HG02623 (cell line): ENCODE results near the gene RANBP17.

ENCODE experiments used
- ATAC-seq: cut with Tn5 transposase; IDR thresholded peaks from one replicate; pipeline ENCODE4 v1.9.1; 2021; ENCODE audit warnings: moderate library complexity; ENCODE audit not compliant: unreplicated experiment

The RANBP17 gene

DNA sequence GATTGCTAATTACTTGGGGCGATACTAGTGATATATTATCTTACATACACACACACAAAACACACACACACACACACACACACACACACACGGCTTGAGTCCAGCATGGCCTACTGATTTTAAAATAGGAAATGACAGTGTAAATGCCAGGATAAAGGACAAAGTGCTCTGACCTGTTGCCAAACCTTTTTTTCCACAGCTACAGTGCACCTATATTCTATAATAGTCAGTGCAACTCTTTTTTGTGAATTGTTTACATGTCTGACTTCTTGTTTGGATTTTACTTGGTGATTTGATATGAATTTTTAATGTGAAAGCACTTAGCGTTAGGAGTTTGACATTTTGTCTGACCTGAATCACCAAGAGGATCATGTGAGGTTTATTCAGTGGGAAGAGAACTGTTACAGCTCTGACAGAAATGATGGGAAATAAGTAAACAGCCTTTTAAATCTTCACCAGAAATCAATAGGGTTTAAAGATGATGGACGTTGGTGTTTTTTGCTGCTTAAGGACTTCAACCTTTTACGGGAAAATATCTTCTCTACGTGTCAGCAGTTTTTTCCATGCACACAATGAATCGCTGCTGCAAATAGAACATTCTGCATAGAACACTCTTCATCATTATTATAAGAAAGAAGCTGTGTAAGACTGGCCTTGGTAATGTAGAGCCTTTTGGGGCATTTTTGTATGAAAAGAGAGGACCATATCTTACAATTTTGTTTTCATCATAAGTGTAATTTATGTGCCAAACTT lies 218.5 kb downstream of the RANBP17 start:
- no peak for ATAC-seq

DNA sequence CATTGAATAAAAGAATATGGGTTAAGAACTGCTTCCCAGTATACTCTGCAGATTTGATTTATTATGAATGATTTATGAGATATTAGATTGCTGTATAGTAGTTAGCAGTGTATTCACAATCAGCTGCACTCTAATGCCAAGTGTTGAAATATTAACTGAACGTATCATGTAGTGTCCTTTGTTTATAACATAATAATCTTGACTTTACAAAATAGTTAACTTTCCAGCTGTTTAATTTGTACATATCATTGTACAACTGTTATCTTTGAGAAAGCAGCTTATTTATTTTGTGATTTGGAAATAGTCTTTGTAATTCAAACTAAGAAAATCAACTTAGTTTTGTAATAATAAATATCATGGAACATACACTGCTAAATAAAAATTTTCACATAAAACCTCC lies 219.5 kb downstream of the RANBP17 start:
- no peak for ATAC-seq

DNA sequence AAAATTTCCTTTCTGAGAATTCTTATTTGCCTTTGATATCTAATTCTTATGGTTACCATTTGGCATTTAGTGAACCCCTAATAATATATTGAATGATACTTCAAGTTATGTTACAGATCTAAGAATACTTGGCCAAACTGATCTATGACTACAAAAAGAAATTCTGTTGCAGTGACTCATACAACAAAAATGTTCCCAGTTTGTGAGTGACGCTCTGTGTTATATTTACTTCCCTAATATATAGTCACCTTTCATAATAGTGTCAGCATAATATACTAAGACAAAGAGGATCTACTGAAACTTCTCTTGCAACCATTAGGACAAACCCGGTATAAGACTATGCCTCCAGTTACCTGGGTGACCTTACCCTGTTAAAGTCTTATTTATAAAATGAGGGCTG lies 230.4 kb downstream of the RANBP17 start:
- no peak for ATAC-seq

DNA sequence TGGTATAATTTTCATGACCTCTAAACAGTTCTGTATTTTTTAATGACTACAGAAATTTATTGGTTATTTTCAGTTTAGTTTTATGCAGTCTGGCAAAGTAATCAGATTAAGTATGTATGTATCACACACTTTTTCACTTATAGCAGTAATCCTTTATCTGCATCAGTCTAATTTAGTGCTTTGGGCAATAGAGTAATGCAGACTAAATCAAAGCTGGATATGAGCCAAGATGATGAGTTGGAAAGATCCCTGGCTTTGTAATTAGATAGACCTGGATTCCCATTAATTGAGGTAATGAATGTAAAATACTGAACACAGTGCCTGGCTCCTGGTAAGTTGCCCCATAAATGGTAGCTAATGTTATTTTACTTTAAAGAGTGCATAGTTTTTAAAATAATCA lies 231.8 kb downstream of the RANBP17 start:
- ATAC-seq = no peak

DNA sequence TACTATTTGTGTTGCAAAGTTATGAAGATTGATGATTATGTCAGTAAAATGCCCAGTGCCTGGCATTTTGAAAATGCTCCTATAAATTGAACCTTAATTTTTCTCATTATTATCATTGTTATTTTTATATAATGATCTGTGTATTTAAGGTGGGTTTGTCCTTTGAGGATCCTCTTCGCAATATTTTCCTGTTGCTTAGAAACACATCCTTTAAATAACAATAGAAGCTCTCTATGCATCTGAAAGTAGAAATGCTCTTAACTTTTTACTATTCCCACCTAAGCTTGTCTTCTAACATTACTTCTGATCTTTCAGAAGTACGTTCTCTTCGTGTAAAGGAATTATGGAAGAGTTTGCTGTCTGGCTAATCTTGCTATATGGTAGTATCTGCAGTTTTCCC lies 232.5 kb downstream of the RANBP17 start:
- no peak for ATAC-seq

DNA sequence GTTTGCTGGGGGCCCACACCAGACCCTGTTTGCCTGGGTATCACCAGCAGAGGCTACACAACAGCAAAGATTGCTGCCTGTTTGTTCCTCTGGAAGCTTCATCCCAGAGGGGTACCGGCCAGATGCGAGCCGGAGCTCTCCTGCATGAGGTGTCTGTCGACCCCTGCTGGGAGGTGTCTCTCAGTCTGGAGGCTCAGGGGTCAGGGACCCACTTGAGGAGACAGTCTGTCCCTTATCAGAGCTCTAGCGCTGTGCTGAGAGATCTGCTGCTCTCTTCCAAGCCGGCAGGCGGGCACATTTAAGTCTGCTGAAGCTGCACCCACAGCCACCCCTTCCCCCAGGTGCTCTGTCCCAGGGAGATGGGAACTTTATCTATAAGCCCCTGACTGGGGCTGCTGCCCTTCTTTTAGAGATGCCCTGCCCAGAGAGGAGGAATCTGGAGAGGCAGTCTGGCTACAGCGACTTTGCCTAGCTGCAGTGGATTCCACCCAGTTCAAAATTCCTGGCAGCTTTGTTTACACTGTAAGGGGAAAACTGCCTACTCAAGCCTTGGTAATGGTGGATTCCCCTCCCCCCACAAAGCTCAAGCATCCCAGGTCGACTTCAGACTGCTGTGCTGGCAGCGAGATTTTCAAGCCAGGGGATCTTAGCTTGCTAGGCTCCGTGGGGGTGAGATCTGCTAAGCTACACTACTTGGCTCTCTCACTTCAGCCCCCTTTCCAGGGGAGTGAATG lies 241.2 kb downstream of the RANBP17 start:
- ATAC-seq = no peak

DNA sequence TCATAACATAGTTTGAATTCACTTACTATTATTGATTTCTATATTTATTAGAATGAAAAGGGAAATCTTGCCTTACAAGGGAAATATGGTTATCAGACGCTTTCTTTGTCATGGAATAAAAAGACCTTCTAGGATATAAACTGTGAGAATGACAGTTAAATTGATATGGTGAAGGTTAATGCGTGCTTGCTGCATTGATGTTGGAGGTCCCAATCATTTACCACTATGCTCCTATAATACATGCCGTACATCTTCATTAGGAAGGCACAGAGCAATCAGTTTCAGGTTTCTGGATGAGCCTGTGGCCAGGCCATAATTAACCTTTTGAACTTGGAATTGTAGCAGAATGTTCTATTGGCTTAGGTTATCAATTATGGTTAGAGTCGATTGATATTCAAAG lies 245.9 kb downstream of the RANBP17 start:
- ATAC-seq = no peak

DNA sequence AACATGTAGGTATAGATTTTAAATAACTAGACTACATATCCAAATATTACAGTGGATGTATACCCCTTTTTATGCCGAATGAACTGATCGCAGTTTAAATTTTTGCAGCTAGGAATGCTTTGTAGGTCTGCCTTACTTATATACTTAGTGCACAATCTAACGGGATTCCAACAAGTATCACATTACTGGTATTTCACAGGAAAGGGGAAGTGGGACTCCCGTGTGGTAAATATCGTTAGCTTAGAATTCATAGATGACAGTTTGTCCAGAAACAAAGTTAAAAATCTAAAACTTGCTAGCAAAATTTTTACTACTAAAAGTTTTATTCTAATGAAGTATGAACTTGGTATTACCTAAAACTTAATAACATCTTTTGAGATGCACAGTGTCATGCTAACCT lies 253.7 kb downstream of the RANBP17 start:
- ATAC-seq = no peak

DNA sequence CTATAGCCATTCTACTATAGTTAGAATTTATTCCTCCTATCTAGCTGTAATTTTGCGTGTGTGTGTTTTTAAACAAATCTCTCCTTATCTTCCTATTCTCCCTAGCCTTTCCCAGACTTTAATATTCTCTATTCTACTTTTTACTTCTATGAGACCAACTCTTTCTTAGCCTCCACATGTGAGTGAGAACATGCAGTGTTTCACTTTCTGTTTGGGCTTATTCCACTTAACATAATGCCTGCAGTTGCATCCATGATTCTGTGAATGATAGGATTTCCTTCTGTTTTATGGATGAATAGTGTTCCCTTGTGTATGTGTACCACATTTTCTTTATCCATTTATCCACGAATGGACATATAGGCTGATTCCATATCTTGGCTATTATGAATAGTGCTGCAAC lies 254.9 kb downstream of the RANBP17 start:
- no peak for ATAC-seq

DNA sequence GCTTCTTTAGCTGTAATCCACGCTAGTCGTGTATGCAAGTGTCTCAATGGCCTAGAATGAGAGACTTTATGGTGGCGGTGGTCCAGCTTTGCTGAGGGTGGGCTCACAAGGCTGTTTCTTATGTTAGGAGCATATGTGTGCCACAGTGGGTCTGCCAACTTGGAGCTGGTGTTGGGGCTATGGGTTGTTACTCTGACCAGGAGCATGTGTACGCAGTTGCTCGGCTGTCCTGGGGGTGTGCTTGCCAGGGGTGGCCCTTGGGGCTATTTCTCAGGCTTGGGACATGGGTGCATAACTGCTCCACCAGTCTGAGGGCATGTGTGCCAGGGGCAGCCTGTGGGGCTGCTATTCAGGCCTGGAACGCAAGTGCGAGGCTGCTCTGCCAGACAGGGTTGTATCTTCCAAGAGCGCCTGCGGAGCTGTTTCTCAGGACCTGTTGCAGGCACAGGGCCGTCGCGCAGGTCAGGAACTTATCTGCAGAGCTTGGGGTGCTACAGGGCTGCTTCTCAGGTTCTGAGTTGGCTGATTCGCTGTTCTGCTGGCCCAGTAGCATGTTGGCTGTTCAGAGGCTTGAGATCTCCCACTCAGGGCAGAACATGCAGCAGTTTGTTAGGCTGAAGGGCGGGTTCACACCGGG lies 259.3 kb downstream of the RANBP17 start:
- ATAC-seq = no peak

DNA sequence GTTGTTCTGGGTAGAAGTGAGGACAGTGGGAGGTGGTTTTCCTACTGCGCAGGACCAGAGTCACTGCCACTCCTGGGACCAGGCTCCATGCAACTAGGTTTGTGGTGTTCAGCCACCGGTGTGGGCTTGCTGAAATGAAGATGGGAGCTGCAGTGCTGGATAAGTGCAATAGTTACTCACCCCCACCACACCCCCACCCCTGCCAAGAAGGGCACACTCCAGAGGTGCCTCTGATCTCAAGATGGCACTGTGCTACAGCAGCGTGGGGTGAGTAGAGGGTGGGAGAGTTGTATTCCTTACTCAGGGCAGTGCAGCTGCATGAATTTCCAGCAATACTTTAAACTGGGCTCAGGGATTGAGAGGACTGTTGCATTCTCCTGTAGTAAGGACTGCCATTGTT lies 259.8 kb downstream of the RANBP17 start:
- no peak for ATAC-seq

DNA sequence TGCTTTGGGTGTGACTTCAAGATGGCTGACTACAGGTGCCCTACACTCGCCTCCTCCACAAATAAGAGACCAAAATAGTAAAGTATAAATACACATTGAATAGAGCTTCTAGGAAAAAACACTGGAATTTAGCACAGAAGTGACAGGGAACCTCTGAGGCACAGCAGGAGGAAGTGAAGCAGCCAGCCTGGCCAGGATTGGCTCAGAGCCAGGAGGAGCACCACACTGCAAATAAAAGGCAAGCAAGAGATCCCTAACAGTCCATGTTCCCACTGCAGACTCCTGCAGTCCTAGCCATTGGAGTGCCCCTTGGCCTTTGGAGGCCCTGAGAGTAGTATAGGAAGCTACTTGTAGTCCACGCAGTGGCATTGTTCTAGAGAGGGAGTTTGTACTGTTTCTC lies 260.6 kb downstream of the RANBP17 start:
- ATAC-seq = no peak

DNA sequence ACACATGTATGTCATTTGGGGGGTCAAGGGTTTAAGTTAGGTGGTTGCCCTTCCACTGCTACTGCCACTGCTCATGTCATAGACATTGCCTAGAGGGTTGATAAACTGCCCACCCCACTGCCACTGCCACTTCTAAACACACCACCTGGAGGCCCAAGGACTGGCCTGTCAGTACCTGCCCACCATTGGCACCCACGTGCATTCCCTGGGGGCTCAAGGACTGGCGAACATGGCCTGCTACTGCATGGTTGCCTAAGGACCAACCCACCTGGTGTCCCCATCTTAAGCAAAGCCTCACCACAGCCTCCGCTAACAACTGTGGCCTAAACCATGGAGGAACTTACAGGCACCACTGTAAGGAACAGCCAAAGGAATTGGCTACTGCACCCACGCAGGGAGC lies 261.6 kb downstream of the RANBP17 start:
- ATAC-seq = no peak

DNA sequence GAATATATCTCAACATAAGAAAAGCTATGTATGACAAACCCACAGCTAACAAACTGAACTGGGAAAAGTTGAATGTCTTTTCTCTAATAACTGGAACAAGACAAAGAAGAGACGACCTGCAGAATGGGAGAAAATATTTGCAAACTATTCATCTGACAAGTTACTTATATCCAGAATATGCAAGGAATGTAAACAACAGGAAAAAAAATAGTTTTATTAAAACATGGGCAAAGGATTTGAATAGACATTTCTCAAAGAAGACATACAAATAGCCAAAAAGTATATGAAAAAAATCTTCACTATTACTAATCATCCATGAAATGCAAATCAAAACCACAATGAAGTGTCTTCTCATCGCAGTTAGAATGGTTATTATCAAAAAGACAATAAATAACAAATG lies 265.5 kb downstream of the RANBP17 start:
- ATAC-seq = no peak

DNA sequence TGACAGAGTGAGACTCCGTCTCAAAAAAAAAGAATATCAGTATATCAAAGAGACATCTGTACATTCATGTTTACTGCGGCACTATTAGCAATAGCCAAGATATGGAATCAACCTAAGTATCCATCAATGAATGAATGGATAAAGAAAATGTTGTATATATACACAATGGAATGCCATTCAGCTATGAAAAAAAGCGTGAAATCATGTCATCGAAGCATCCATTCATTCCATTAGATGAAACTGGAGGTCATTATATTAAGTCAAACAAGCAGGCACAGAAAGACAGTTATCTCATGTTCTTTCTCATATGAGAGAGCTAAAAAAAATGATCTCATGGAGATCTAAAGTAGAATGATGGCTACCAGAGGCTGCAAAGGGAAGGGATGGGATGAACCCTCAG lies 266.3 kb downstream of the RANBP17 start:
- ATAC-seq = no peak

DNA sequence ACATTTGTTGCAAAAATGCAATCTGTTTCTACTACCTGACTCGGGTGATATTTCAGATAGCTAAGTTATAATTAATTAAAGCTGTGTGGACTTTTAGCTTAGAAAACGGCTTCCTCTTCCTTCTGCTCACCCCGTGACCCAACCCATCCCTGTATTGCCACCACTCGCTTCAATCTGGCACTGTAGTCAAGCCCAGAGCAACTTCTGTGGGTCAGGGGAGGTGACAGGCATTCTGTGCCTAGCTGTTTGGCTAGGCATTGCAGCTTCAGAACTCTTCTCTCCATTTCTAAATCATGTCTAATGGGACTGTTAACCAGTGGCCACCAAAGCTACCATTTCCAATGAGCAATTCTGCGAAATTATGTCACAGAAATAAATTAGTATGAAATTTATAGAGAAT lies 267.5 kb downstream of the RANBP17 start:
- ATAC-seq = no peak

DNA sequence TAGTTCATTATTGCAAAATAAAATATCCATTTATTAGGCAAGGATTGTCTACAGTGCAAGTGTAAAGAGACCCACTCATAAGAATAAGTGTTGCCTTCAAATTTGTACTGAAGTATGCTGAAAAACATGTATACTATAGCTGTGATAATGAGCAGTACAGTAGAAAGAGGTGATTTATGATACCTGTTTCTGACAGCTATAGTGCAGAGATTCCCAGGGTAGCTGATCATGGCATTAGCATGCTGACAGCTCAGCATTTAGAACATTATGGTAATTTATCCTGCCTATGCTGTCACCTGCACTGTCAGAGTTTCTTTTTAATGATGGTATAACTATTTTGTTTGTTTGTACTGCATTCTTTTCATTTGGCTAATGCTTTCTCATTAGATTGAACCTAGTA lies 269.7 kb downstream of the RANBP17 start:
- no peak for ATAC-seq

DNA sequence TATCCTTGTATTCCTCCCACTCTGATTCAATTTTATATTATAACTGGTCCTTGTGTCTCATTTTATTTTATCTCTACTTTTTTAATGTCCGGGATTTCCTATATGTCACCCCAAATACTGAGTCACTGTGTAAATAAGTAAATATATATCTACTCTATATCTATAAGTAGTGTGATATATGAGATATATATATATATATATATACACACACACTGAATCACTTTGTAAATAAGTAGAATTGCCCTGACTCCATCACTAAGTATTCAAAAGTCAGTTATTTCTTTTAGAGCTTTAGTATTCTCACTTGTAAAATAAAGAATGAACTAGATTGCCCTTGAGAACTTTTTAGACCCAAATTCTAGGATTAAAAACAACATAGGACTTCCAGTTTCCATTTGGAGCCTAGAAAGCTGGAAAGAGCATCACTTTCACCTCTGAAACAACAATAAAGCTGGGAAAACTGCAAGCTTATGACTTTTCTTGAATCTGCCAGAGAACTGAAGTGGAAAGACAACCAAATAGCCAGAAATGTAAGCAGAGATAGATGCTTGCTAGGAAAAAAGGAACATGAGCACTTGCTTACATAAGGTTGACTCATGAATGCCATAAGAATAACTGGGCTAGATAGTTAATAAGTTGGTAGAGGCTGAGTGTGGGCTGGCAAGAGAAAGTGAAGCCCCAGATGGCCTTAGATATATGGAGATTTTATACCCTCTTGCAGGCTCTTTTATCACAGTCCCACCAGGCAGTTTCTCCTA lies 276.1 kb downstream of the RANBP17 start:
- no peak for ATAC-seq

DNA sequence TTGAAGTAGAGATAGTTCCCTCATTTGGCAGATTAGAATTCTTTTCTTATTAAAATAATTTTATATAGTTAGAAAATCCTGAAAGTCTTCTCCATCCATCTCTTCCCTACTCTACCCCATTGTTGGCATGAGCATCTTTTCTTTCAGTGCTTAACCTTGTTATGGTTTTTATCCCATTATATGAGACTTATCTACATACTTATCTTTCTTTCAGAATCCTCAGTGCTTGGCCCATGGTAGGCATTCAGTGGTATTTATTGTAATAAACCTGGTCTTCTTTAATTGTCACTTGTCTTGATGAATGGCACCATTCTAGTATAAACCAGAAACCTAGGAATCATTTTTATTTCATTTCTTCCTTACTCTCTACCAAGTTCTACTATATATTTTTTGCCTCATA lies 277.4 kb downstream of the RANBP17 start:
- no peak for ATAC-seq

DNA sequence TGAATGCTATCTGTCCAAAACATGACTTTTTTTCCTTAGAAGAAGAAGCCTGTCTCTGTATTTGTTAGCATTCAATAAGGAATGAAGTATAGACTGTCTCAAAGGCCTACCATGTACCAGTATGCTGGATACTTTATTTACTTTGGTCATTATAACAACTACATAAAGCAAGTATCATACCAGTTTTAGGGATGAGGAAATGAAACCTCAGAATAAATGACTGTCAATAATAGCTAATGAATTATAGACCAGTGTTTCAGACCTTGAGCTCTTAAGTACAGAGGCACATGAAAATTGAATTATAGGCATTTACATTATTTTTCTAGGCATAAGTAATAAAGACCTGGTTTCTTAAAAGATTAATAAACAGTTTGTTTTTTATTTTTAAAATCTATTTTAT lies 280.8 kb downstream of the RANBP17 start:
- ATAC-seq = no peak

DNA sequence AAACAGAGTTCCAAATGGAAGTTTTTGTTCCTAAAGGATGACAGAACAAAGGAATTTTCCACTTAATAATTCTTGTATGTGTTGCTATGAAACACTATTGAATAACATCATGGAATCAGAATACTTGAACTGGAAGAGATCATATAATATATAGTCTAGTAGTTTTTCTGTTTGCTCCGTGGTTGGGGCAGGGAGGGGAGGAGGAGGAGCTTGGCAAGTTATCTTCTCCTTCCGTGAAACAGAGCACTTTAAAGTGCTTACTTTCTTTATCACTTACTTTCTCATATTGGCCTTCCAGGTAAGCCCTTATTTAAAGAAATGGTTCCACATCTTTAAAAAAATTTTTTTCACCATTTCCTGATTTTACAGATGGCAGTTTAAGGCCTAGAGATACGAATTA lies 281.4 kb downstream of the RANBP17 start:
- ATAC-seq = no peak

DNA sequence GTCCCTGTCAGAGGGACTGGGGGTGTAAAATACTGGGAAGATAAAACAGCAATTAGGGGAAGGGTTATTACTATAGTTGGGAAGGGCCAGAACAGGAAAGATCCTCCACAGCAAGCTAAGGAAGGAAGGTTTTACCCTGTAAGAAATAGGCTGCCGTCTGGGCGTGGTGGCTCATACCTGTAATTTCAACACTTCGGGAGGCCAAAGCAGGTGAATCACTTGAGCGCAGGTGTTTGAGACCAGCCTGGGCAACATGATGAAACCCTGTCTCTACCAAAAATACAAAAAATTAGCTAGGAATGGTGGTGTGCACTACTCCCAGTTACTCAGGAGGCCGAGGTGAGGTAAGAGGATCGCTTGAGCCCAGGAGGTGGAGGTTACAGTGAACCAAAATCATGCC lies 282.1 kb downstream of the RANBP17 start:
- ATAC-seq = no peak
